Testis (tissue), 3 donors: ENCODE data around the gene DRC1. TPM values are rescaled to one million over a fixed set of nuclear protein-coding genes. Genes with fewer than 3 reads are reported as not detected.
"Not testable (repeated sequence)": the region's sequence is repeated elsewhere in the genome, so short reads cannot be mapped to it uniquely, and the experiment has no call there.

ENCODE experiments used
- DNase-seq: peaks from one replicate; pipeline ENCODE4 v3.0.0-alpha.2; 2019
- H3K27ac ChIP-seq, 2 donors: fragments of 200-600 bp; sonication (generic); one replicate each; pipeline ENCODE4 v1.5.1; 2019
- H3K27me3 ChIP-seq: fragments of 200-600 bp; sonication (generic); one replicate; pipeline ENCODE4 v1.5.1; 2019
- H3K36me3 ChIP-seq: fragments of 200-600 bp; sonication (generic); one replicate; pipeline ENCODE4 v1.5.1; 2017; ENCODE audit warnings: low read depth; ENCODE audit errors: missing control alignments
- H3K4me1 ChIP-seq: fragments of 200-600 bp; sonication (generic); one replicate; pipeline ENCODE4 v1.5.1; 2019
- H3K4me3 ChIP-seq, 2 donors: fragments of 200-600 bp; sonication (generic); one replicate each; pipeline ENCODE4 v1.5.1; 2017 to 2019
- H3K9me3 ChIP-seq: fragments of 200-600 bp; sonication (generic); one replicate; pipeline ENCODE4 v1.5.1; 2017
- POLR2A ChIP-seq: fragments of 450-650 bp; IDR thresholded peaks from one replicate; pipeline ENCODE4 v1.6.1; 2017; ENCODE audit warnings: antibody characterized with exemption, mild to moderate bottlenecking, moderate library complexity
- WGBS, 2 donors: methylation state at CpG; one replicate each; pipeline ENCODE4 v1.1.5; 2018; 5-methylcytosine and 5-hydroxymethylcytosine counted together
- intact Hi-C: fragments of 100-400 bp; cut with DNase I; formaldehyde crosslinking; loops from one replicate; pipeline ENCODE4 v1.15.1; 2023; ENCODE audit warnings: low total_unique reads
- polyA plus RNA-seq: library from polyadenylated mRNA; stranded (reverse); fragments of 350-450 nt; fragmentation: Illumina TruSeq; extraction: RNeasy Lipid Tissue Mini Kit (QIAGEN cat#74804); gene quantifications from one replicate; pipeline ENCODE4 v1.2.3, GENCODE V29; 2014; ENCODE audit warnings: low read depth, low replicate concordance; ENCODE audit not compliant: insufficient read depth
- total RNA-seq, 2 donors: library from RNA; depleted of rRNA; stranded (reverse); fragments of >200 nt; gene quantifications; one replicate each; pipeline ENCODE4 v1.2.3, GENCODE V29; 2016
- TF ChIP-seq, protein P1 (sequence below), 3 experiments: fragments of 450-650 bp in 2 of 3; fragments of 200-600 bp in 1 of 3; sonication (generic) in 1 of 3; IDR thresholded peaks; one replicate each; pipeline ENCODE4 v1.5.1; 2016 to 2019; ENCODE audit warnings: antibody characterized with exemption in 3 of 3, mild to moderate bottlenecking in 2 of 3, moderate library complexity in 1 of 3

Gene DRC1
- total and polyA plus RNA-seq, 3 donors from 2014 or later = 8.8 to 67.3 (median 18.7) TPM

GRCh38 chr2:26465981-26466471 is 64.3 kb downstream of the DRC1 start:
- intact Hi-C loops = no loop called here
- H3K9me3 ChIP-seq = no peaks in the 10 kb centered on the region
- H3K27ac ChIP-seq = no peak overlapping the region
- no peak for DNase-seq
- H3K4me3 ChIP-seq = no peak overlapping the region
- TF ChIP-seq, protein P1, sequence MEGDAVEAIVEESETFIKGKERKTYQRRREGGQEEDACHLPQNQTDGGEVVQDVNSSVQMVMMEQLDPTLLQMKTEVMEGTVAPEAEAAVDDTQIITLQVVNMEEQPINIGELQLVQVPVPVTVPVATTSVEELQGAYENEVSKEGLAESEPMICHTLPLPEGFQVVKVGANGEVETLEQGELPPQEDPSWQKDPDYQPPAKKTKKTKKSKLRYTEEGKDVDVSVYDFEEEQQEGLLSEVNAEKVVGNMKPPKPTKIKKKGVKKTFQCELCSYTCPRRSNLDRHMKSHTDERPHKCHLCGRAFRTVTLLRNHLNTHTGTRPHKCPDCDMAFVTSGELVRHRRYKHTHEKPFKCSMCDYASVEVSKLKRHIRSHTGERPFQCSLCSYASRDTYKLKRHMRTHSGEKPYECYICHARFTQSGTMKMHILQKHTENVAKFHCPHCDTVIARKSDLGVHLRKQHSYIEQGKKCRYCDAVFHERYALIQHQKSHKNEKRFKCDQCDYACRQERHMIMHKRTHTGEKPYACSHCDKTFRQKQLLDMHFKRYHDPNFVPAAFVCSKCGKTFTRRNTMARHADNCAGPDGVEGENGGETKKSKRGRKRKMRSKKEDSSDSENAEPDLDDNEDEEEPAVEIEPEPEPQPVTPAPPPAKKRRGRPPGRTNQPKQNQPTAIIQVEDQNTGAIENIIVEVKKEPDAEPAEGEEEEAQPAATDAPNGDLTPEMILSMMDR (IDR thresholded peaks at IDR 0.05) = no peak
- no peak for TF ChIP-seq POLR2A
- 85 to 92% methylated on average over 6 to 10 of the region's 10 CpGs for WGBS, 2 donors
- no peaks in the 10 kb centered on the region for H3K4me1 ChIP-seq
- no peaks in the 10 kb centered on the region for H3K36me3 ChIP-seq
- no peaks in the 10 kb centered on the region for H3K27me3 ChIP-seq

GRCh38 chr2:26466662-26467310 is 65.1 kb downstream of the DRC1 start:
- Histone ChIP-seq H3K4me3 (no peak overlapping the region), H3K9me3 (no peaks in the 10 kb centered on the region), H3K36me3 (no peaks in the 10 kb centered on the region), H3K4me1 (no peaks in the 10 kb centered on the region), H3K27me3 (no peaks in the 10 kb centered on the region), H3K27ac (no peak overlapping the region)
- TF ChIP-seq POLR2A = no peak
- TF ChIP-seq, protein P1 (IDR thresholded peaks at IDR 0.05) = no peak
- 71 to 89% methylated on average over 5 to 22 of the region's 22 CpGs for WGBS, 2 donors
- intact Hi-C loops = no loop called here
- no peak for DNase-seq

DNA sequence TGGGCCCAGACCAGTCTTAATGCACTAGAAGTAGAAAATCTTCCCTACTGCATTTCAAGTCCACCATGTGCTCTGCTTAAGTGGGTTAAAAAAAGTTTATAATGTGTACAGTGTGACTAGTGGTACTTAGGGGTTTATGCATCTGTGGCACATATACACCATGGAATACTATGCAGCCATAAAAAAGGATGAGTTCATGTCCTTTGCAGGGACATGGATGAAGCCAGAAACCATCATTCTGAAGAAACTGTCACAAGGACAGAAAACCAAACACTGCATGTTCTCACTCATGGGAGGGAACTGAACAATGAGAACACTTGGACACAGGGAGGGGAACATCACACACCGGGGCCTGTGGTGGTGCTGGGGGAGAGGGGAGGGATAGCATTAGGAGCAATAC is 66.8 kb downstream of the DRC1 start:
- H3K9me3 ChIP-seq, H3K27ac ChIP-seq, intact Hi-C loops, H3K36me3 ChIP-seq, DNase-seq, H3K27me3 ChIP-seq, H3K4me1 ChIP-seq, H3K4me3 ChIP-seq: not testable (repeated sequence)
- 82 to 94% methylated on average over 1 of the region's 1 CpG for WGBS, 2 donors

- TF ChIP-seq, protein P1 (IDR thresholded peaks at IDR 0.05) = peak; percentile 64 to 86 (median 81)
- no peak for TF ChIP-seq POLR2A
- H3K27ac ChIP-seq = no peak overlapping the region
- DNase-seq = peak; percentile 88
- H3K4me1 ChIP-seq = no peaks in the 10 kb centered on the region
- H3K27me3 ChIP-seq = no peaks in the 10 kb centered on the region
- intact Hi-C loops = no loop called here
- WGBS, 2 donors = 25 to 31% methylated on average over 5 of the region's 5 CpGs
- H3K36me3 ChIP-seq = no peaks in the 10 kb centered on the region
- no peak overlapping the region for H3K4me3 ChIP-seq
- H3K9me3 ChIP-seq = no peaks in the 10 kb centered on the region
These were observed 67.5 kb downstream of the DRC1 start for GRCh38 chr2:26469092-26469710.

- WGBS, 2 donors = 90 to 96% methylated on average over 7 of the region's 7 CpGs
- H3K36me3 ChIP-seq = no peaks in the 10 kb centered on the region
- intact Hi-C loops = no loop called here
These were observed 68.2 kb downstream of the DRC1 start for GRCh38 chr2:26469955-26470354.

More at GRCh38 chr2:26469955-26470354, 68.2 kb downstream of the DRC1 start:
- no peak for DNase-seq
- H3K9me3 ChIP-seq = no peaks in the 10 kb centered on the region
- TF ChIP-seq POLR2A = no peak
- TF ChIP-seq, protein P1 (IDR thresholded peaks at IDR 0.05) = no peak
- H3K27me3 ChIP-seq = no peaks in the 10 kb centered on the region
- H3K4me1 ChIP-seq = no peaks in the 10 kb centered on the region
- H3K27ac ChIP-seq = no peak overlapping the region
- no peak overlapping the region for H3K4me3 ChIP-seq
